MM.1S (cell line): Measurements from ENCODE around the gene RTCA.

ENCODE experiments used
- DNase-seq: peaks from one replicate; pipeline ENCODE4 v3.0.0-alpha.2; 2015
- H2AFZ ChIP-seq: fragments of 300-600 bp; sonication (generic); 2 replicates; pipeline ENCODE4 v1.6.0; 2016; ENCODE audit warnings: antibody characterized with exemption, low read length
- H3F3A ChIP-seq: fragments of 300-600 bp; sonication (generic); 2 replicates; pipeline ENCODE4 v1.6.1; 2016; ENCODE audit warnings: mild to moderate bottlenecking, antibody characterized with exemption, low read length, moderate library complexity, mixed read lengths; ENCODE audit not compliant: insufficient read depth
- H3K27ac ChIP-seq: fragments of 300-600 bp; sonication (generic); 2 replicates; pipeline ENCODE4 v1.5.1; 2016; ENCODE audit warnings: mild to moderate bottlenecking, low read length
- H3K27me3 ChIP-seq: fragments of 300-600 bp; sonication (generic); replicated peaks from 2 replicates; pipeline ENCODE4 v1.6.0; 2016; ENCODE audit warnings: low read length; ENCODE audit not compliant: insufficient read depth
- H3K36me3 ChIP-seq: fragments of 300-600 bp; sonication (generic); replicated peaks from 2 replicates; pipeline ENCODE4 v1.6.1; 2016; ENCODE audit warnings: mild to moderate bottlenecking, low read length, mixed read lengths; ENCODE audit not compliant: insufficient read depth
- H3K4me1 ChIP-seq: fragments of 300-600 bp; sonication (generic); 2 replicates; pipeline ENCODE4 v1.6.1; 2016; ENCODE audit warnings: low read length, mixed read lengths
- H3K4me2 ChIP-seq: fragments of 300-600 bp; sonication (generic); 2 replicates; pipeline ENCODE4 v1.6.0; 2016; ENCODE audit warnings: low read depth, low read length
- H3K4me3 ChIP-seq: fragments of 300-600 bp; sonication (generic); 2 replicates; pipeline ENCODE4 v1.5.1; 2016; ENCODE audit warnings: low read length, mixed read lengths
- H3K79me2 ChIP-seq: fragments of 300-600 bp; sonication (generic); 2 replicates; pipeline ENCODE4 v1.6.1; 2016; ENCODE audit warnings: mixed run types, low read length, mixed read lengths
- H3K9ac ChIP-seq: fragments of 300-600 bp; sonication (generic); 2 replicates; pipeline ENCODE4 v1.6.1; 2016; ENCODE audit warnings: low read length, mixed read lengths
- H3K9me2 ChIP-seq: fragments of 300-600 bp; sonication (generic); replicated peaks from 2 replicates; pipeline ENCODE4 v1.6.1; 2016; ENCODE audit warnings: mild to moderate bottlenecking, low read length, mixed read lengths; ENCODE audit not compliant: insufficient read depth
- H3K9me3 ChIP-seq: fragments of 300-600 bp; sonication (generic); replicated peaks from 2 replicates; pipeline ENCODE4 v1.6.1; 2016; ENCODE audit warnings: mild to moderate bottlenecking, low read length, mixed read lengths; ENCODE audit not compliant: insufficient read depth
- H4K20me1 ChIP-seq: fragments of 300-600 bp; sonication (generic); 2 replicates; pipeline ENCODE4 v1.6.1; 2016; ENCODE audit warnings: mild to moderate bottlenecking, low read length, moderate library complexity, mixed read lengths; ENCODE audit not compliant: insufficient read depth
- CTCF ChIP-seq: fragments of 300-600 bp; sonication (generic); IDR thresholded peaks from 2 replicates; pipeline ENCODE4 v1.5.1; 2016; ENCODE audit warnings: antibody characterized with exemption, low read length, mixed read lengths
- EZH2 ChIP-seq: fragments of 300-600 bp; sonication (generic); optimal IDR thresholded peaks from 2 replicates; pipeline ENCODE3; 2017; ENCODE audit warnings: low read depth, mild to moderate bottlenecking, antibody characterized with exemption, low read length, mixed read lengths
- EZH2phosphoT487 ChIP-seq: fragments of 300-600 bp; sonication (generic); IDR thresholded peaks from 2 replicates; pipeline ENCODE4 v1.6.1; 2018; ENCODE audit warnings: antibody characterized with exemption, low read length

The RTCA gene

GRCh38 chr1:100249537-100250257, 16.3 kb upstream of the RTCA start, which contains the start of gene DBT:
DBT (minus strand) TSS chr1:100249834; CDS start chr1:100249820, 14 bp downstream.
- Histone ChIP-seq H3F3A (no peaks in the 10 kb centered on the region), H3K36me3 (no peaks in the 10 kb centered on the region), H3K9ac (peak within 1 kb of the TSS; percentile 81), H3K4me1 (0 out of 2 replicates have a peak, but pooled peaks cover 3% of the 10 kb centered on the region), H2AFZ (peak within 1 kb of the TSS; percentile 95), H3K9me3 (no peaks in the 10 kb centered on the region), H4K20me1 (no peaks in the 10 kb centered on the region), H3K4me2 (peak within 1 kb of the TSS; percentile 78), H3K9me2 (no peaks in the 10 kb centered on the region), H3K79me2 (peaks cover 16% of the 10 kb centered on the region), H3K27ac (peak within 1 kb of the TSS; percentile 48; the same call in 1 of the 2 replicates), H3K27me3 (no peaks in the 10 kb centered on the region), H3K4me3 (peak within 1 kb of the TSS; percentile 92)
- DNase-seq, result peak; percentile 85
- no peak for TF ChIP-seq EZH2phosphoT487
- no peak for TF ChIP-seq EZH2
- TF ChIP-seq CTCF, result no peak

GRCh38 chr1:100250264-100250663, 15.8 kb upstream of the RTCA start:
- no peaks in the 10 kb centered on the region for H3F3A ChIP-seq
- H4K20me1 ChIP-seq, result no peaks in the 10 kb centered on the region
- H3K4me3 ChIP-seq, result peak overlapping the region; percentile 92; the same call in 1 of the 2 replicates
- no peaks in the 10 kb centered on the region for H3K36me3 ChIP-seq
- no peaks in the 10 kb centered on the region for H3K9me2 ChIP-seq
- peak overlapping the region; percentile 47; the same call in 1 of the 2 replicates for H3K4me2 ChIP-seq
- 0 out of 2 replicates have a peak, but pooled peaks cover 3% of the 10 kb centered on the region for H3K4me1 ChIP-seq
- peak overlapping the region; percentile 95 for H2AFZ ChIP-seq
- TF ChIP-seq EZH2 (no peak), CTCF (no peak), EZH2phosphoT487 (no peak)
- H3K79me2 ChIP-seq, result peaks cover 16% of the 10 kb centered on the region
- no peak overlapping the region for H3K27ac ChIP-seq
- no peaks in the 10 kb centered on the region for H3K9me3 ChIP-seq
- H3K27me3 ChIP-seq, result no peaks in the 10 kb centered on the region
- H3K9ac ChIP-seq, result peak overlapping the region; percentile 15; the same call in 1 of the 2 replicates
- no peak for DNase-seq

DNA sequence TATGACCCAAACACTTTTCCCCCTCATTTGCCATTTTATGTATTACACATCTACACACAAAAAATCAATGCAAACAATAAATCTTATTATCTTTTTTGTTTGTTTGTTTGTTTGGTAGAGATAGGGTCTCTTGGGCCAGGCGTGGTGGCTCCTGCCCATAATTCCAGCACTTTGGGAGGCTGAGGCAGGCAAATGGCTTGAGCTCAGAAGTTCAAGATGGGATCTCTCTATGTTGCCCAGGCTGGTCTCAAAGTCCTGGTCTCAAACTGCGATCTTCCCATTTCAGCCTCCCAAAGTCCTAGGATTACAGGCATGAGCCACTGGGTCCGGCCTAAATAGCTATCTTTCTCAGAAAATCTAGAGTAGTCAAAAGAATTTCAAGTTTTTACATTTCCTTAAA, 15.2 kb upstream of the RTCA start:
- H3K36me3 ChIP-seq, result no peaks in the 10 kb centered on the region
- H3K9me2 ChIP-seq, result no peaks in the 10 kb centered on the region
- TF ChIP-seq EZH2 (no peak), EZH2phosphoT487 (no peak)
- 0 out of 2 replicates have a peak, but pooled peaks cover 3% of the 10 kb centered on the region for H3K4me1 ChIP-seq
- H3F3A ChIP-seq, result no peaks in the 10 kb centered on the region
- no peak overlapping the region for H3K27ac ChIP-seq
- H3K79me2 ChIP-seq, result peaks cover 16% of the 10 kb centered on the region
- no peak overlapping the region for H3K4me2 ChIP-seq
- no peaks in the 10 kb centered on the region for H3K27me3 ChIP-seq
- H4K20me1 ChIP-seq, result no peaks in the 10 kb centered on the region
- no peak overlapping the region for H3K9ac ChIP-seq
- H3K4me3 ChIP-seq, result no peak overlapping the region
- no peak for DNase-seq
- no peak overlapping the region for H2AFZ ChIP-seq
- H3K9me3 ChIP-seq, result no peaks in the 10 kb centered on the region

- Histone ChIP-seq H3F3A (no peaks in the 10 kb centered on the region), H3K79me2 (peaks cover 16% of the 10 kb centered on the region), H3K4me2 (no peak overlapping the region), H3K4me1 (0 out of 2 replicates have a peak, but pooled peaks cover 3% of the 10 kb centered on the region), H2AFZ (no peak overlapping the region), H4K20me1 (no peaks in the 10 kb centered on the region), H3K9me3 (no peaks in the 10 kb centered on the region), H3K36me3 (no peaks in the 10 kb centered on the region), H3K4me3 (no peak overlapping the region), H3K27me3 (no peaks in the 10 kb centered on the region), H3K27ac (no peak overlapping the region), H3K9ac (no peak overlapping the region), H3K9me2 (no peaks in the 10 kb centered on the region)
- TF ChIP-seq CTCF (no peak), EZH2 (no peak), EZH2phosphoT487 (no peak)
- no peak for DNase-seq
Measured at GRCh38 chr1:100252901-100253300, 13.1 kb upstream of the RTCA start.
